HuH-7 (cell line): ENCODE data around the gene FSTL5.

ENCODE experiments used
- DNase-seq: peaks from one replicate; pipeline ENCODE4 v3.0.0; 2011; ENCODE audit warnings: low spot score

The FSTL5 gene

GRCh38 chr4:161444626-161445025 lies 719.2 kb downstream of the FSTL5 start:
- DNase-seq, result no peak

- no peak for DNase-seq
These were observed 720.9 kb downstream of the FSTL5 start for GRCh38 chr4:161442921-161443320.

- DNase-seq, result no peak
These were observed 725.7 kb downstream of the FSTL5 start for GRCh38 chr4:161438096-161438495.

- DNase-seq, result no peak
These were observed 735.4 kb downstream of the FSTL5 start for GRCh38 chr4:161428180-161428965.

GRCh38 chr4:161419822-161420221 lies 744.0 kb downstream of the FSTL5 start:
- no peak for DNase-seq

- DNase-seq, result no peak
These were observed 751.9 kb downstream of the FSTL5 start for GRCh38 chr4:161411901-161412300.

- DNase-seq, result no peak
These were observed 759.3 kb downstream of the FSTL5 start for GRCh38 chr4:161404346-161405110.

GRCh38 chr4:161403781-161404180 lies 760.0 kb downstream of the FSTL5 start:
- no peak for DNase-seq

- no peak for DNase-seq
These were observed 770.2 kb downstream of the FSTL5 start for GRCh38 chr4:161393602-161394001.

GRCh38 chr4:161382655-161383054 lies 781.1 kb downstream of the FSTL5 start:
- DNase-seq, result no peak

GRCh38 chr4:161376275-161376674 lies 787.5 kb downstream of the FSTL5 start:
- DNase-seq, result no peak

GRCh38 chr4:161364681-161365080 lies 799.1 kb downstream of the FSTL5 start:
- no peak for DNase-seq

- no peak for DNase-seq
These were observed 802.8 kb downstream of the FSTL5 start for GRCh38 chr4:161360982-161361381.

GRCh38 chr4:161359491-161359890 lies 804.3 kb downstream of the FSTL5 start:
- no peak for DNase-seq

GRCh38 chr4:161356351-161356750 lies 807.4 kb downstream of the FSTL5 start:
- DNase-seq, result no peak

- DNase-seq, result no peak
These were observed 812.9 kb downstream of the FSTL5 start for GRCh38 chr4:161350946-161351345.

GRCh38 chr4:161345741-161346140 lies 818.1 kb downstream of the FSTL5 start:
- no peak for DNase-seq

GRCh38 chr4:161343569-161343950 lies 820.2 kb downstream of the FSTL5 start:
- DNase-seq, result no peak

- no peak for DNase-seq
These were observed 820.8 kb downstream of the FSTL5 start for GRCh38 chr4:161342881-161343568.

- DNase-seq, result no peak
These were observed 827.2 kb downstream of the FSTL5 start for GRCh38 chr4:161336621-161337020.

GRCh38 chr4:161336016-161336530 lies 827.7 kb downstream of the FSTL5 start:
- no peak for DNase-seq
